Astrocyte of the cerebellum (primary cell): ENCODE results near the gene ZMPSTE24.
"Not testable (repeated sequence)": the region's sequence is repeated elsewhere in the genome, so short reads cannot be mapped to it uniquely, and the experiment has no call there.

Experiments
- DNase-seq: peaks from one replicate; pipeline ENCODE4 v3.0.0-alpha.2; 2011; ENCODE audit warnings: low read depth
- H3K4me3 ChIP-seq: 2 replicates; pipeline ENCODE4 v1.5.1; 2011; ENCODE audit warnings: mild to moderate bottlenecking, low read depth, low read length, moderate library complexity
- CTCF ChIP-seq: IDR thresholded peaks from 2 replicates; pipeline ENCODE4 v1.5.1; 2012; ENCODE audit warnings: low read length, low read depth, moderate library complexity, mild to moderate bottlenecking; ENCODE audit errors: missing control alignments
- in situ Hi-C: cut with HindIII; loops from 2 replicates; pipeline ENCODE4 v1.10.0; 2017; ENCODE audit warnings: low sequenced_read_pairs

The ZMPSTE24 gene

GRCh38 chr1:40339420-40340323 lies 81.6 kb downstream of the ZMPSTE24 start:
- in situ Hi-C loops = no loop called here
- no peak overlapping the region for H3K4me3 ChIP-seq
- TF ChIP-seq CTCF = no peak
- DNase-seq = no peak

- TF ChIP-seq CTCF = no peak
- DNase-seq = no peak
- no peak overlapping the region for H3K4me3 ChIP-seq
- in situ Hi-C loops = no loop called here
These were observed 83.7 kb downstream of the ZMPSTE24 start for GRCh38 chr1:40341491-40342380.

GRCh38 chr1:40342381-40342717 lies 84.3 kb downstream of the ZMPSTE24 start:
- in situ Hi-C loops, DNase-seq, H3K4me3 ChIP-seq: not testable (repeated sequence)
